GM18507 (cell line): Measurements from ENCODE around the gene TST.

Source experiments
- DNase-seq: peaks from one replicate; pipeline ENCODE4 v3.0.0; 2011; ENCODE audit warnings: low read depth; ENCODE audit not compliant: insufficient read length; ENCODE audit errors: extremely low spot score
- FAIRE-seq: peaks from 2 replicates; lab custom pipeline; 2011; peaks lifted over from hg19 to GRCh38; lab: Jason Lieb, UNC

Gene TST

DNA sequence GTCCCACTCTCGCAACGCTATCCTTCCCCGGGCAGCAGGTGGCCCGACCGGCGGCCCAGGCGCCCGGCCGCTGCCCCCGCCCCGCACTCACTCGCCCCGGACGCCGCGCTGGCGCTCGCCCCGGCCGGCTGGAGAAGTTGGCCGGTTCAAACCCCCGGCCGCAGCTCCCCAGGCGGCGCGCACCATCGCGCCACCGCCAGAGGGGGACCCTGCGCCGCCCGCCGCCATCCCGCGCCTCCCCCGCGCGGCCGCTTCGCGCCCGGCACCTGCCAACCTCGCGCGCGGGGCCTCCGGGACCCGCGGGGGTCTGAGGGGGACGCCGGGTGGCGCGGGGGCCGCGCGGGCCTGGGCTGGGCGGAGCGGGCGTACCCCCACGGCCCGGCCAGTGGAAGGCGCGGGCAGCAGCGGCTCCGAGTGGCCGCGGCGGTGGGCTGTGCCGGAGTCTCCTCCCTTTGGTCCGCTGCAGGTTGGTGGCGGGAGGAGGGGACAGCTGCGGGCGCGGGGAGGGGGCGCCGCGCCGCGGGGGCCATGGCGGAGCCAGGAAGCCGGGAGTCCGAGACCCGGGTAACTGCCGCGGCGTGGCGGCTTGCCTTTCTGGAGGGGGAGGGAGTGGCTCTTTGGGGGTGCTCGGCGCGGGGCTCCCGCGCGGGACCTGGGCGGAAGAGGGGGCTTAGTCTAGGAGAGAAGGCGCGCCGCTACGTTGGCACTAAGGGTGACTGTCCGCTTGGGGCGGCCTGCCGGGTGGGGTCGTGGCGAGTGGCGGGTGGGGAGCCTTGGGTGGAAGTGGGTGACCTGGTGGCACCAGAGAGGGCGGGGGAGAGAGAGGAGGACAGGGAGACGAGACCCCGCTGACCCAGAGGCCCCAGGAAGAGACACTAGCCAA, at the start of gene TST, which contains the start of gene MPST:
TST (minus strand) TSS at position 139 of the 883 bp plus-strand sequence. CDS start 715 bp downstream, outside the sequence.
MPST (plus strand) TSS at position 434 of the 883 bp plus-strand sequence; CDS start at position 529, 95 bp downstream.
- FAIRE-seq (peak; percentile 69), DNase-seq (peak; percentile 71)

DNA sequence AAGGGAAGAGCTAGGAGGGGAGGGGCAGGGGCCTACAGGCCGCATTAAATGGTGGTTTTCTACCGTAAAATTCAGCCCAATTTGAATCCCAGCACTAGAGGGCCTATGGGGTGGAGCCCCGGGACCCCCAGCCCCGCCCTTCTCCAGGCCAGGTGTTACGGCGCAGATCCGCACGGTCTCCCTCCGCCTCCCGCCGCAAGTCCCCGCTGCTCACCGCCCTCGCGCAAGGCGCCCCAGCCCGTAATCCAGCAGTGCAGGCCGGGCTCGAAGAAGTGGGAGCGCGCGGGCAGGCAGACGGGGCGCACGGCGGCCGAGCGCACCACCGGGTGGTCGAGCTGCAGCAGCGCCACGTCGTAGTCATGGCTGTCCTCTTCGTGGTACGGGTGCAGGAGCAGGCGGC, 49.6 kb upstream of the TST start:
- FAIRE-seq = no peak
- no peak for DNase-seq

DNA sequence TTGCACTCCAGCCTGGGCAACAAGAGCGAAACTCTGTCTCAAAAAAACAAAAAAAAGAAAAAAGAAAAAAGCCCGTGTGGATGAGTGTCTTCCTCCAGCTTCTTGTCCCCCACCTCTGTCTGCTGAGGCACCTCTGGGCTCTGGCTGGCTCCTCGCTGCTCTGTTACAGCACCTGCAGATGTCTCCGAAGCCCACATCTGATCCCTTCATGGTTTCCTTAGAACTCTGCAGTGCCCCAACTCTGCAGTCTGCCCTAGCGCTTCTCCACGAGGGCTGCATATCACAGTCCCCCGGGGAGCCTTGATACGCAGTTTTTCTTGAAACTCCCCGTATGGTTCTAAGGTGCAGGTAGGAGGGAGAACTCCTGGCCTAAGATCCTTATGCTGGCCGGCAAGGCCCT, 48.2 kb upstream of the TST start:
- FAIRE-seq = no peak
- DNase-seq = no peak

DNA sequence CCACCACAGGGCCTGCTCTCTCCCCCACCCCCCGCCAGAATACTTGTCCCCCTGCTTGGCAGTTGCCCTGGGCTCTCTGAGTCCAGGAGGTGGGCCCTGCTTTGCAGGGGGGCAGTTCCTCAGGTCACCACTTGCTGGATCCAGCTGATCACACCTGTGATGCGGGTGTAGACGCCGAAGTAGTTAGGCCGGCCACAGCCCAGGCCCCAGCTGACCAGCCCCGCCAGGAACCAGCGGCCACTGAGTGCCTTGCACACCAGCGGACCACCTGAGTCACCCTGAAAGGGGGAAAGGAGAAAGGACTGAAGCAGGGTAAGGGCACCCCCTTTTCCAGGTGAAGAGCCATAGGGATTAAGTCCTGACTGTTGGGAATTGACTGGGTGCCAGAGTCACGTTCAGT, 46.7 kb upstream of the TST start:
- FAIRE-seq (no peak), DNase-seq (no peak)

DNA sequence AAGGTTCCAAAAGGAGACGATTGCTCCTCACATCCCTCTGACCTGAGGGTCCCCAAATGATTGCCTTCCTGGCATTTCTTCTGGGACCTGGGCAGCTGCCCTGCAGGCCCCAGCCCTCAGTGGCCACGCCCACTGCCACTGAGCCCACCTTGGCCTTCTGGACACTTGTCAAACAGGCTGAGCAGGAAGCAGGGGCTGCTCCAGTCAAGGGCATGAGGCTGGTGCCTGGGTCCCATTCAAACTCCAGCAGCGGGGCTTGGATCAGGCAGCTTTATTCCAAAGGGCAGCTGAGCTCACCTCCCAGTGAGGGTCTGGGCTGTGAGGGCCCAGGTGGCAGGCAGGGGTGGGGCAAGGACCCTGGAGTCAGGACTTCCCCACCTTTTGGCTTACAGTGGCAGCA, 45.9 kb upstream of the TST start:
- FAIRE-seq (no peak), DNase-seq (no peak)

DNA sequence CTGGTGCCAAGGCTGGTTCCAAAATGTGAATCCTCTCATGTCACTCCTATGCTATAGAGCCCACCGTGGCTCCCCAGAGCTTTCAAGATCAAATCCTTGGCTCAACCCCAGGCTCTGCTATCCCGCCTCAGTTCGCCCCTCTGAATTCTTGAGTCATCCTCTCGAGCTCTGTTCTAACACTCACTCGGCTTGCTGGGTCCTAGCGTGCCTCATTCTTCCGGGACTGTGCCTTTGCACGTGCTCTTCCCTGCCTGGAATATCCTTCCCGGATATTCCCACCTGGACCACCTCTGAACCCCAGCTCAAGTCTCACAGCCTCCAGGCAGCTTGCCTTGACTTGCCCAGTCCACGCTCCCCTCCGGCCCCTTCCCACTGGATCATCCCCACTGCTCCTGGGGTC, 45.3 kb upstream of the TST start:
- no peak for FAIRE-seq
- no peak for DNase-seq

DNA sequence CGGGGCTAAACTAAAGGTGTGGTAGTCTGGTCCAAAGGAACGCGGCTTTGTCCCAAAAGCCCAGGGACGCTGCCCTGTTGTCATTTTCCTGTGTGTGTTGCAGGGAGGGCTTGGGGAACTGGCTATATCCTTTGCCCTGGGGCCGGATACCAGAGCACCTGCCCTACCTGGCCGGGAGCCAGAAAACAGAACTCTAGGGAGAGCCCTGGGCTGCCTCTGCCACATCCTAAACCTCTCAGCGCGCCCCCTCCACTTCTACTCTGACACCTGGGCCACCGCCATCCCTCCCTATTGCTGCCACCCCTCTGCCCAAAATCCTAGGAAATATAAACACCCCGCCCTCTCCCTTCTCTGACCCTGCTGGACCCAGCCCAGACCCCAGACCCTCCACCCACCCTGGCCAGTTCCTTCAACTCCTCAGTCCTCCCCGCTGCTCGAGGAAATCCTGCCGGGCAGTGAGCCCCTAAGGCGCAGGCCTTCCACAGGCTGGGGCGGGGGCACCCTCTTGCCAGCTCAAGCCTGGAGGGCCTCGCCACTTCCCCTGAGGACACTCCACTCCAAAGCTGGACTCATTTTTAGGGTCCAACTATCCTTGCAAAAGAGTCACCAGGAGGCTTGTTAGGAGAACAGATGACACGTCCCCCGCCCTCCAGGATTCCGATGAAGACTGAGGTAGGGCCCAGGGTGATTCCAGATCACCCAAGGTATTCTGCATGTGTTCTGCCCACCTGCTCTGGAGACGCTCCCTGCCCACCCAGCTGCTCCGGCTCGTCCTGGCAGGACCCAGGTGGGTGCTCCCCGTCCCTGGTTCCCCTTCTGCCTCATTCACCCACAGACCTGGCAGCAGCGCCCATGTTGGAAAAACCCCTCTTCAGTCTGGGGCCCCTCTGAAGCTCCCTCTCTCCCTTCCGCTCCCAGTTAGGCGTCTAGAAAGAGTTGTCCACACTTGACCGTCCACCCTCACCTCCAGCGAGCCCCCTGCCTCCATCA, 44.5 kb upstream of the TST start:
- no peak for DNase-seq

DNA sequence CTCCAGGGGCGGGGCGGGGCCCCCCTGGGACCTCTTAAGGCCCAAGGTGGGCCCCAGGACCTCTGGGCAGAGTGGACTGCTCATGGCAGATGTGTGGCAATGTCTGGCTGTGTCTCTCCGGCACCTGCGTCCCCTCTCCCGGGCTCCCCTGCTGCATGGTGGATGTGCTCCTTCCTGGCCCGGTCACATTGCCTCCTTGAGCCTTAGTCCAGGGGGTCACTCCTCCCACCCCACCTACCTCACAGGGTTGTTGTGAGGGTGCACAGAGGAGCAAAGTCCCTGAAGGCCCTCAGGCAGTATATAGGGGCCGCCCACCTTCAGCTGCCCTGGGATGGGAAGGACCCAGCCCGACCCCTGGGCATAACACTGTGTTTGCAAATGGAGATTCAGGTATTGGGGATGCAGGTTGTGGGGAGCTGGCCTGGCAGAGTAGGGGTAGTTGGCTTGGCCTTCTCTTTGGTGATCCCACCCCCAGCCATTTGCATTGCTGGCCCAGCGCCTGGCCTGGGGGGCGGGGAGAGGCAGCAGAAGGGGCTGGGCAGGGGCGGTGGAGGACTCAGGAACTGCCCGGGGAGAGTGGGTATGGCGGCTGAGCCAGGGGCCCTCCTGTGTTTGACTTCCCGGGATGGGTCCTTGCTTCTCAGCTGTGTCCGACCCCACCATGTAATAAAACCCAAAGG, 43.6 kb upstream of the TST start:
- DNase-seq = no peak
- no peak for FAIRE-seq

More for the DNA sequence above, 44.5 kb upstream of the TST start:
- FAIRE-seq = no peak

DNA sequence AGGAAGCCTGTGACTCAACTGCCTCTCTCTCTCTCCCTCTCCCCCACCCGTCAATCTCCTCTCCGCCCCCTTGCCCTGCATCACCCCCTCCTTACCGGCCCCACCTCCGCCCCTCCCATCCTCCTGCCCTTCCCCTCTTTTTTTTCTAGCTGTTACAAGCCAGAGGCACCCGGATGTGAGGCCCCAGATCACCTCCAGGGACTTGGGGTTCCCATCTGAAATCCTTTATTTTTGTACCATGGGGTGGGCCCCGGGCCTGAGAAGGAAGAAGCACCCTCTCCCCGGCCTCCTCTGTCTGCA, 43.1 kb upstream of the TST start:
- no peak for FAIRE-seq
- DNase-seq = no peak

DNA sequence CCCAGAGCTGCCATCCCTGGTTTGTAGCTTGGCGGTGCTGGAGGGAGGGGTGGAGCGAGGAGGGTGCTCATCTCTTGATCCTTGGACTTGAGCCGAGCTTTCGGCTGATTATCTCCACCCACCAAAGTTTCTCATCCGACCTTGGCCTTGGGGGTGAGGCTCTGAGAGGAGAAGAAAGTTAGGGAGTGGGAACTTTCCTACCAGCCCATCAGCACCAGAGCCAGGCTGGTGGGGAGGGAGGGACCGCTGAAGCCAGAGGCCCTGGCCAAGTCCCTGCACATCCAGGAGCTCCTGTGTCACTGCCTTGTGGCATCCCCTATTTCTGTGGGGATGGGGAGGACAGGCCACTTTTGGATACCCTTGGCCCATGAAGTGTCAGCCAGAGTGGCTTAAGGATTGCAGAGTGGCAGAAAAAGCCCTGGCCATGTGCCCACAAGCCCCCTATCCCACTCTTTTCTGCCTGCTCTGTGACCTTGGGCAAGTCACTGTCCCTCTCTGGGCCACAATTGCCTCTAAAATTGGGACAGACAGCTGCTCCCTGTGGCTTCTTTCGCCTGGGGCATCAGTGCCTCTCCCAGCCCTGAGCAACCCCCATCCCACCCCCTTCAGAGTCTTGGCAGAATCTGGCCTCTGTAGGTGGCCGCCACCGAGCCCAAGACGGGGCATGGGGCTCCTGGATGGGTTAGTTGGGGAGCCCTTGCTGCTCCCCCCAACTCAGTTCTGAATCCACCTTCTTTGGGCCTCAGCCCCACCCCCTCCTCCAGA, 42.5 kb upstream of the TST start:
- DNase-seq = no peak
- FAIRE-seq = no peak

DNA sequence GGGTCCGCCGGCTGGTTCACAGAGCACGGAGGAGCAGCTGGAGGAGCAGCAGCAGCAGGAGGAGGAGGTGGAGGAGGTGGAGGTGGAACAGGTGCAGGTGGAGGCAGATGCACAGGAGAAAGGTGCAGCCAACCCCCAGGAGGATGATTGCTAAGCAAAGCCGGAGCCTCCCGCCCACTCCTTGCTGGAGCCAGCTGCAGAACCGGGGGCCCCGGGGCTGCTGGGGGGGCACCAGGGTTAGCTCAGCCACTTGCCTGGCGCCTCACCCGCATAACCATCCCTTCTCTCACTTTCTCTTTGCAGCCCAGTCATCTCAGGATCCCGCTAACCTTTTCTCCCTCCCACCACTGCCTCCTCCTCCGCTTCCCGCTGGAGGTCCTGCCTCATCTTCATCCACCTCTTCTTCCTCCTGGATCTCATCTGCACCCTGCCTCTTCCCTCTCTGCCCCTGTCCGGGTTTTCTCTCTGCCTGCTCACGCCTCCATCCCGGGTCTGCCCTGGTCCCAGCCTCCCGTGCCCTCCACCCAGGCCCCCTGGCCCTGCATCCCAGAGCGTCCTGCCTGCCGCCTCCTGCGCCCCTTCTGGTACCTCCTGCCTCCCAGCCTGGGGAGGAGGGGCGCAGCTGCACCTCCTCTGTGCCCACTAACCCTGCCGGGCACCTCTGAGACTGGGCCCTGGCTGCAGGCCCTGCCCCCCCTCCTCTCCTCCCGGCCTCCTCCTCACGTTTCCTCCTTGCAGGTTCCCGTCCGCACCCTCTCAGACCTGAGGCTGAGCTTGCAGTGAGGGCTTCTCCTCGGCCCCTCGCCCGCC, 41.8 kb upstream of the TST start:
- FAIRE-seq (peak; percentile 63), DNase-seq (peak; percentile 65)

DNA sequence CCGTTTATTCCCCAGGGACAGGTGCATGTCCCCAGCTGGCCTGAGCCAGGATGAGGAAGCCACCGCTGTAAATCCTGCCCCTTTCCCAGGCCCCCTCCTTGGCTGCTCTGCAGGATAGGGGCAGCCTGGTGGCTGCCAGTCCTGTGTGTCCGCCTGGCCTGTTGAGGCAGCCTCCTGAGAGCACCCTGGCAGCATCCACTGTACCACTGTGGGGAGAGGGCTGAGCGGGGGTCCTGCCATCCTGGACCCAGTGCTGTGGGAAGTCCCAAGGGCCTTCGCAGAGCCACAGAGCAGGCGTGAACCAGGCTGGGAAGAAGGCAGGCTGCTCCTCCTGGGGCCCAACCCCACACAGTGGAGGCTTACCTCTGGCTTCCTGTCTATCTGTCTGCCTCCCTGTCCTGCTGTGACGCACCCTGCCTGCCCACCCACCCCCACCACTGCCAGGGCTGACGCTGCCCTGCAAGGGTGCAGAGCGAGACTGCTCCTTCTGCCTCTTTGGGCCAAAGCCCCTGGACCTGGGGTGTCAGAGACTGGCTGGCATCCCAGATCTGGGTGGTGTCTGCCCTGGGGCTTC, 40.7 kb upstream of the TST start:
- no peak for FAIRE-seq
- no peak for DNase-seq

DNA sequence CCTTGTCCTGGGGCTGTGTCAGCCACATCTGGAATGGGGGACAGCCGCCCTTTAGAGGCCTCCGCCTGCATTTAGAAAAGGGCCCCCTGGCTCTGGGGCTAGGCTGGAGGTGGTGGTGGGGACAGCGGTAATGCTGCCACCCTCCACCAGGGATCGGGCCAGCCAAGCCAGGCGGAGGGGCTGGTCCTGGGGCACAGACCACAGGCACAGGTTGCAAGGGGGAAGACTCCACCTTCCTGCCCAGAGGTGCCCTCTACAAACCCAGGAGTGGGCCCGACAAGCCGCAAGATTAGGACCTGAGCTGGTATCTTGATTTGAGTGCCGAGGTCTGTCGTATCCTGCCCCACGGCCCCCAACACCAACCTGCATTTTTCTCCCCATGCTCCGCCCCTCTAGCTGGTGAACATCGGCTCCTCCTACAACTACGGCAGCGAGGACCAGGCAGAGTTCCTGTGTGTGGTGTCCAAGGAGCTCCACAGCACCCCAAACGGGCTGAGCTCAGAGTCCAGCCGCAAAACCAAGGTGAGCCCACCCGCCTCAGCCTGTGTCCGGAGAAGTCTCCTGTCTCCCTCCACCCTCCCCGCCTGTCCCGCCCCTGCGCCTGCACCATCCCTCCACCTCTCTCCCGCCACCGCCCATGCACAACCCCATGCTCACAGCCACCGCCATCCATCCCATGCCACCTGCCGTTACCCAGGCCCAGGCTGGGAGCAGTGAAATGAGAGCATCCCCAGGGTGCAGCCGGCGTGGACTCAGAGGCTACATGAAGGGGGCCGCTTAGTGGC, 39.9 kb upstream of the TST start:
- no peak for DNase-seq
- no peak for FAIRE-seq

DNA sequence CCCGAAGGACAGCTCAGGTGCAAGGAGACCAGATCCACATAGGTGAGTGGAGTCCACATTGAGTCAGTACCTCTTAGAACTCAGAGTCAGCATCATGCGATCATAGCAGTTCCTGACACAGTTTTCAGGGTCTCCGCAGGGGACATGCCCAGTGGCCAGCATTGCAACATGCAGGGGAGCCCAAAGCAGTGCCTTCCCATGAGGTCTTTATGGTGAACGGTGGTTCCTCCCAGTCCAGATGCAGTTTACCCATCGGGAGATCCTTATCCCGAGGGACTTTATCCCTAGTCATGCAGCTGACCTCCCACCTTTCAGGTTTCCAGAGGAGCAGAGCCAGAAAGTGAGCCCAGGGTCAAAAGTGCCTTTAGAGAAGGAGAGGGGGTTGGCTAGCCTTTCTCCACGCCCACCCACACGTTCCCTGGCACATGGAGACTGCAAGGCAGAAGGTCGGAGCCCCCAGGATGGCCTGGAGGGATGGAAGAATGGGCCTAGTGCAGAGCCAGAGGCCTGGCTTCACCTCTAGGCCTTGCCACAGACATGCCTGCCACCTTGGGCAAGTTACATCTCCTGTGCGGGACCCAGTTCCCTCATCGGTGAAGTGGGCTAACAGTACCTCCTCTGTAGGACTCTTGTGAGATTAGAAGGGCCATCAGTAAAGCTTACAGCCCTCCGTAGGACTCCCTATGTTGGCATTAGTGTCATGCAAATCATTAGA, 38.7 kb upstream of the TST start:
- no peak for DNase-seq
- no peak for FAIRE-seq

DNA sequence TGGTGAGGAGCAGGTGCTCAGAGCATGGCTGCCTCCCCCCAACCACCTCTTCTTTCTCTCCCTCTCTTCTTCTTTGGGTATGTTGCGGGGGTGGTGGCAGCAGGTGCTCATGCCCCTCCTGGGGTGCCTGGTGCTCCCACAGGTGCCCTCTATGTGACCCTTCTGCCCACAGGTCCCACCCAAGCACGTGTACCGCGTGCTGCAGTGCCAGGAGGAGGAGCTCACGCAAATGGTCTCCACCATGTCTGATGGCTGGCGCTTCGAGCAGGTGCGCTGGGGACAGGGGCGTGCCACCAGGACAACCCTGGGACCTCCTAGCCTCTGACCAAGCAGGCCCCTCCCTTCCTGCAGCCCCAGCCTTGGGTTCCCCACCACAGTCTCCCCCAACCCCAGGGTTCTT, 38.0 kb upstream of the TST start:
- no peak for FAIRE-seq
- no peak for DNase-seq

DNA sequence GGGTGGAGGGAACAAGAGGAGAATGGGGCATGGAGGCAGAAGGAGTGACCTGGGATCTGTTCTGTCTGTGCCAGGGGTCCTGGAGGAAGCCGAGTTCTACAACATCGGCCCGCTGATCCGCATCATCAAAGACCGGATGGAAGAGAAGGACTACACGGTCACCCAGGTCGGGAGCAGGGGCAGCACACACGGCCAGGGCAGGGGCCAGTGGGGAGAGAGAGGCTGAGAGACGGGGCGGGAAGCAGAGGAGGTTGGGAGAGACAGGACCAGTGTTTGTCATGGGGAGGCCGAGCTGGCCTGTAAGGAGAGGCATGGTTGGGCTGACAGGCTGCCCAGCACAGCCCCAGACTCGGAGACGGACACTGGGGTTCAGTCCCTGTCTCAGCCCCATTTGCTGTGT, 37.0 kb upstream of the TST start:
- DNase-seq (no peak), FAIRE-seq (no peak)
